ENCODE results near the gene ADAMTSL3.

DNA sequence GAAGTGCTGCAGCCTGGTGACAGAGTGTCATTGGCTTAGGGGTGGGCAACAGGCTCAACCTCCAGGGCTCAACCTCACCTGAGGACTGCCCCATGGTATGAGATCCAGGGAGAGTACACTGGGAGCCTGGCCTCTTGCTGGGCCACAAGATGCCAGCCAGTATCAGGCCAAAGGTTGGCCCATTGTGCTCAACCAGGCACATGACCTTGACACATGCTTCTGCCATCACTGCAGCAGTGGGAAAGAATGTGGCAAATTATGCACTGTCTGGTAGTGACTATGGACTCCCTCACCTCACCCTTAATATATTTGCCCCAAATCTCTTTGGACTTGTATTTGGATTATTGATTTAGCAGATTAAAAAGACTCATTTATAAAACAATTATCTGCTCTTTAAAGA, 347.7 kb downstream of the ADAMTSL3 start:
- no peak for TF ChIP-seq EZH2 (IDR thresholded peaks at IDR 0.05; ENCODE audit: borderline replicate concordance, insufficient read depth, low read length, poor library complexity, severe bottlenecking)
- no peak for TF ChIP-seq POLR2AphosphoS5 (IDR thresholded peaks at IDR 0.05)
- no peak for TF ChIP-seq CTCF (IDR thresholded peaks at IDR 0.05; ENCODE audit: poor library complexity, severe bottlenecking)
- TF ChIP-seq TAF1 (IDR thresholded peaks at IDR 0.05; ENCODE audit: low read depth) = no peak
- no peak for TF ChIP-seq MXI1 (conservative IDR thresholded peaks at IDR 0.05; ENCODE audit: poor library complexity, severe bottlenecking)
- TF ChIP-seq SMC3 (conservative IDR thresholded peaks at IDR 0.05; ENCODE audit: poor library complexity) = no peak
- no peak for TF ChIP-seq EP300 (conservative IDR thresholded peaks at IDR 0.05; ENCODE audit: poor library complexity, severe bottlenecking)
- TF ChIP-seq, protein P1, sequence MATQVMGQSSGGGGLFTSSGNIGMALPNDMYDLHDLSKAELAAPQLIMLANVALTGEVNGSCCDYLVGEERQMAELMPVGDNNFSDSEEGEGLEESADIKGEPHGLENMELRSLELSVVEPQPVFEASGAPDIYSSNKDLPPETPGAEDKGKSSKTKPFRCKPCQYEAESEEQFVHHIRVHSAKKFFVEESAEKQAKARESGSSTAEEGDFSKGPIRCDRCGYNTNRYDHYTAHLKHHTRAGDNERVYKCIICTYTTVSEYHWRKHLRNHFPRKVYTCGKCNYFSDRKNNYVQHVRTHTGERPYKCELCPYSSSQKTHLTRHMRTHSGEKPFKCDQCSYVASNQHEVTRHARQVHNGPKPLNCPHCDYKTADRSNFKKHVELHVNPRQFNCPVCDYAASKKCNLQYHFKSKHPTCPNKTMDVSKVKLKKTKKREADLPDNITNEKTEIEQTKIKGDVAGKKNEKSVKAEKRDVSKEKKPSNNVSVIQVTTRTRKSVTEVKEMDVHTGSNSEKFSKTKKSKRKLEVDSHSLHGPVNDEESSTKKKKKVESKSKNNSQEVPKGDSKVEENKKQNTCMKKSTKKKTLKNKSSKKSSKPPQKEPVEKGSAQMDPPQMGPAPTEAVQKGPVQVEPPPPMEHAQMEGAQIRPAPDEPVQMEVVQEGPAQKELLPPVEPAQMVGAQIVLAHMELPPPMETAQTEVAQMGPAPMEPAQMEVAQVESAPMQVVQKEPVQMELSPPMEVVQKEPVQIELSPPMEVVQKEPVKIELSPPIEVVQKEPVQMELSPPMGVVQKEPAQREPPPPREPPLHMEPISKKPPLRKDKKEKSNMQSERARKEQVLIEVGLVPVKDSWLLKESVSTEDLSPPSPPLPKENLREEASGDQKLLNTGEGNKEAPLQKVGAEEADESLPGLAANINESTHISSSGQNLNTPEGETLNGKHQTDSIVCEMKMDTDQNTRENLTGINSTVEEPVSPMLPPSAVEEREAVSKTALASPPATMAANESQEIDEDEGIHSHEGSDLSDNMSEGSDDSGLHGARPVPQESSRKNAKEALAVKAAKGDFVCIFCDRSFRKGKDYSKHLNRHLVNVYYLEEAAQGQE (IDR thresholded peaks at IDR 0.05; ENCODE audit: borderline replicate concordance) = no peak
- no peak for TF ChIP-seq RAD21 (conservative IDR thresholded peaks at IDR 0.05)

All from neural cell (in vitro differentiated cells).